Smooth muscle cell of the brain vasculature (primary cell): ENCODE data around the gene CAPN12.
"Not testable (repeated sequence)": the region's sequence is repeated elsewhere in the genome, so short reads cannot be mapped to it uniquely, and the experiment has no call there.

Experiments
- DNase-seq: peaks from one replicate; pipeline ENCODE4 v3.0.0-alpha.2; 2012; ENCODE audit warnings: low read depth, low spot score

Gene CAPN12

DNA sequence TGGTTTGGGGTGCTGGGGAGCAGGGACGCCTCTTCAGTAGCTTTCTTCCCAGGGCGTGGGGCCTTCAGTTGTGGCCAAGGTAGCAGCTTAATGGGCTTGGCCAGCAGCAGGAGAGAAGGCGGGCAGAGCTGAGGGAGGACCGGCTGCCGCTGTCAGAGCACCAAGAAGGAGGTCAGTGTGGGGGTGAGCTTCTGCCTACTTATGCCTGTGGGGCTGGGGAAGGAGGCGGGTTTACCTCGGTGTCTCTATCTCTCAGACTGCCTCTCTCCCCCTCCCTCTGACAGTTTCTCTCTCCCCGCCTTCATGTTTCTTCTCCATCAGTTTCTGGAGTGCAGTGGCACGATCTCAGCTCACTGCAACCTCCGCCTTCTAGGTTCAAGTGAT, at the start of gene CAPN12:
Gene CAPN12, minus strand, starts transcription at position 177 of the 384 bp plus-strand sequence. CDS start 309 bp downstream, outside the sequence.
- no peak for DNase-seq

- DNase-seq: no peak
Measured at GRCh38 chr19:38793671-38794070, 49.4 kb upstream of the CAPN12 start.

DNA sequence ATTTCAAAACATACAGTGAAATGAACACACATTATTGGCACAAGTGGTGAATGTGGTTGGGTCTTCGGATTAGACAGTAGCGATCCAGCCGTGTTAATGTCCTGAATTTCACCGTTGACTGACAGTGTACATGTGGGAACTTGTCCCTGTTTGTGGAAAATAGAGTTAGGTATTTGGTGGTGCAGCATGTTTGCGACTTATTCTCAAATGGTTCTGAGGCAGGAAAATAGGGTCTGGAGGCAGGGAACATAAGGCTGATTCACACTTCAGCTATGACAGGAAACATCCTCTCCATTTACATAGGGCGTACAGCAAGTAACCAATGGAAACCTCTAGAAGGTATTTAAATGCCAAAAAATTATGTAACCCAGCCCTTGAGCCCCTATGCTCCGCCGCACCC, 48.9 kb upstream of the CAPN12 start:
- no peak for DNase-seq

GRCh38 chr19:38792250-38793111, 48.2 kb upstream of the CAPN12 start:
- no peak for DNase-seq

DNA sequence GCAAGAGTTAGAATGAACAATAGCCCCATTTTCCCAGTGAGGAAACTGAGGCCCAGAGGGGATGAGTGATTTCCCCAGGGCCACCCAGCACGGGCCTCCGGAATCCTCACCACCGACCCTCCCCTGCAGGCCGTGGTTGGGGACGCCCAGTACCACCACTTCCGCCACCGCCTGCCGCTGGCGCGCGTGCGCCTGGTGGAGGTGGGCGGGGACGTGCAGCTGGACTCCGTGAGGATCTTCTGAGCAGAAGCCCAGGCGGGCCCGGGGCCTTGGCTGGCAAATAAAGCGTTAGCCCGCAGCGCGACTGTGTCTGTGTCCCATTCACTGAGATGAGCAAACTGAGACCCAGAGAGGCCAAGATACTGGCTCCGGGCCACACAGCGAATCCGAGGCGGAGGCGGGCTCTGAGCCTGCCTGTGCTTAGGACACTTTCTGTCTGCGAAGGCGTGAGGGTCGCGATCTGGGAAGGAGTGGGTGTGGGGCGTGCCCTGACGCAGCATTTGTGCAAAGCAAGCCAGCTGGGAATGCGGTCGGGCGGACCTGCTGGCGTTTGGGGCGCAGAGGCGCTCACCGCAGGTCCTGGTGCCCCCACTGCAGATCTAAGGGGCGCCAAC, 47.3 kb upstream of the CAPN12 start:
- not testable (repeated sequence) for DNase-seq

DNA sequence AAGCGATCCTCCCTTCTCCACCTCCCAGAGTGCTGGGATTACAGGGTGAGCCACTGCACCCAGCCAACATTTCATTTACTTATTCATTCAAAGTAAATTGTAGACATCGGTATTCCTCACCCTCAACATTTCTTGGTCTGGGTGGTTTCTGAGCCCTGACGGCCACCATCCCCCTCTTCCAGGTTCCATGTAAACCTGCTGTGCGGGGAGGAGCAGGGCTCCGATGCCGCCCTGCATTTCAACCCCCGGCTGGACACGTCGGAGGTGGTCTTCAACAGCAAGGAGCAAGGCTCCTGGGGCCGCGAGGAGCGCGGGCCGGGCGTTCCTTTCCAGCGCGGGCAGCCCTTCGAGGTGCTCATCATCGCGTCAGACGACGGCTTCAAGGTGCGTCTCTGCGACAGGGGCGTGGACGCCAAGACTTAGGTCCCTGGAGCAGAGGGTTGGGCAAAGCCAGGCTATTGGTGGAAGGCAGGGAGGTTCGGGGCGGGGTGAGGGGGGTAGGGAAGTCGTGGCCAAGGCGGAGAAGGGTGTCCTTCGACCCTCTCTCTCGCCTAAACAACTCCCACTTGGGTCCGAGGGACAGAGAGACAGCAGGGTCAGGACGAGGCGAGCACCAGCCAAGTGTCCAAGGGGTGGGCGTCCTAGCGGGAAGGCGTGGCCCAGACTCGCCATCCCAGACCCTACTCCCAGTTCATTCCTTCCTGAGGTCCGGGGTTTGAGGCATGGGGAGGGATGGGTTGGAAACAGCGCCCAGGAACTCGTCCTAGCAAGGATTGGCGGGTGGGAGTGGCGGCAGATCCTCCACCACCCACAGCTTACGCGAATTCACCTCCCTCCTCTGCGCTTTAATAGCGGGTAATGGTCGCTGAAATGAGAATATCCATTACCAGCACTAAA, 46.5 kb upstream of the CAPN12 start:
- DNase-seq: not testable (repeated sequence)

- DNase-seq: no peak
Measured at GRCh38 chr19:38788478-38789243, 44.4 kb upstream of the CAPN12 start, which contains the start of gene LGALS7B. LGALS7B (plus strand) TSS chr19:38789200; CDS start chr19:38789227, 27 bp downstream.

- no peak for DNase-seq
Measured at GRCh38 chr19:38786572-38787265, 42.4 kb upstream of the CAPN12 start.

GRCh38 chr19:38786061-38786460, 41.8 kb upstream of the CAPN12 start:
- DNase-seq: not testable (repeated sequence)

GRCh38 chr19:38785187-38785699, 41.0 kb upstream of the CAPN12 start:
- DNase-seq: no peak

- DNase-seq: no peak
Measured at GRCh38 chr19:38784224-38784623, 40.0 kb upstream of the CAPN12 start.

DNA sequence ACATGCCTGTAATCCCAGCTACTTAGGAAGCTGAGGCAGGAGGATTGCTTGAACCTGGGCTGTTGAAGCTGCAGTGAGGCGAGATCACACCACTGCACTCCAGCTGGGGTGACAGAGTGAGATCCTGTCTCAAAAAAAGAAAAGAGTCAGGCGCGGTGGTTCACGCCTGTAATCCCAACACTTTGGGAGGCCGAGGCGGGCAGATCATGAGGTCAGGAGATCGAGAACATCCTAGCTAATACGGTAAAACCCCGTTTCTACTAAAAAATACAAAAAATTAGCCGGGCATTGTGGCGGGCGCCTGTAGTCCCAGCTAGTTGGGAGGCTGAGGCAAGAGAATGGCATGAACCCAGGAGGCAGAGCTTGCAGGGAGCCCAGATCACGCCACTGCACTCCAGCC, 37.9 kb upstream of the CAPN12 start:
- DNase-seq: not testable (repeated sequence)

DNA sequence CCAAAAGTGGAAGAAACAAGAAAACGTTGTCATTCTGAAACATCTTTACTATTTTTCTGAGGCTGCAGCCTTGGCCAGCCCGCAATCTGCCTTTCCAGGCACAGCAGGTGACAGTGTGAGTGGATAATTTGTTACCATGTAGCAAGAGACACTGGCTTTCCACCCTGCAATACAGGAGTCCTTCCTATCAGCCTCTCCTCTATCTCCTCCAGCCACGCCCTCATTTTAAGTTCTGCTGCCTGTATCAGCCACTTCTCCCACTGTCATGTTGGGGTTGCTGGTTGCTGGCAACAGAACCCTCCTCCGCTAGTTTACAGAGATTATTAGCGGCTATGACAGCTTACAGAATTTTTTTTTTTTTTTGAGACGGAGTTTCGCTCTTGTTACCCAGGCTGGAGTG, 36.8 kb upstream of the CAPN12 start:
- no peak for DNase-seq

- no peak for DNase-seq
Measured at GRCh38 chr19:38780443-38780842, 36.2 kb upstream of the CAPN12 start.

DNA sequence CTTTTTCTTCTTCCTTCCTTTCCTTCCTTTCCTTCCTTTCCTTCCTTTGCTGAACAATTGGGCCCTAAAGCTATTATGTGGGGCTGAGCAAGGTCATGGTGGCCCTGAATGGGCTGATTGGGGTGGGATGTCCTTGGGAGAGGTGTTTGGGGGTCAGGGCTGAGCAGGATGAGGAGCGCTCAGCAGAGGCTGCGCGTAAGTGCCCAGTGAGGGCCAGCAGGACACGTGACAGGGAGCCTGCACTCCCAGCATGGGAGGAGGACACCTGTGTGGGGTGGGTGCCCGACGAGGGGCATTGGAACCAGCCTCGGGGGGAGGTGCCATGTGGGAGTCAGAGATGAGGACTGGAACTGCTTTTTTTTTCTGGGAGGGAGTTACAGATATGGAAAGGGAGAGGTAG, 34.5 kb upstream of the CAPN12 start:
- DNase-seq: no peak

- no peak for DNase-seq
Measured at GRCh38 chr19:38774181-38774950, 30.1 kb upstream of the CAPN12 start.

DNA sequence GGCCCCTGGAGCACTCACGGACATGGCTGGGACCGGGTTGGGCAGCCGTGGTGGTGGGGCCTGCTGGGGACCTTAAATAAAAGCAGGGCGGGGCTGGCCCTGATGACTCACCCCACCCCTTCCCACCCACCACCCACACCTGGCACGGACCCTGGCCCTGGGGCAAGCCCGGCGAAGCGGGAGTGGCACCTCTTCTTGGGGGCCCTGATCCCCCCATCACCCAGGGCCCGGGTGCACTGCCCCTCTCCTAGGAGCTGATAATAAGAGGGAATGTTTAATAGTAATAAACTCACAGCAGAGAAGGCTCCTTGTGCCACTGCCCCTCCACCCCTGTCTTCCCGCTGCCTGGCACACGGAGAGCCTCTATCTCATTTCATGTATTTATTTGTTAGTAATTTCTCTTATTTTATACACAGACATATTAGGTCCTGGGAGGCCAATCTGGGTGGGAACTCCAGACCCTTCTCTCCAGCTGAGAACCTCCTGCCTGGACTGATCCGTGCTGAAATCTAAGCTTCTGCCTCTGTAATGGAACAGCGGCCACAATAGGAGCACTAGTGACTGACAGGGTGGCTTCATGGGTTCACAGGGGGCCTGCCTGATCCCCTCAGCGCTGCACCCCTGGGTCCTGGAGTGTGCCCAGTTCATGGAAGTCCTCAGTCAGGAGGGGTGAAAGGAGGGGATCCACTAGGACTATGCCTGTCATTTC, 29.3 kb upstream of the CAPN12 start, which contains the start of gene LGALS7:
Gene LGALS7, minus strand, starts transcription at position 49 of the 709 bp plus-strand sequence. Its CDS starts 25 bp downstream, at position 24.
- DNase-seq: no peak

DNA sequence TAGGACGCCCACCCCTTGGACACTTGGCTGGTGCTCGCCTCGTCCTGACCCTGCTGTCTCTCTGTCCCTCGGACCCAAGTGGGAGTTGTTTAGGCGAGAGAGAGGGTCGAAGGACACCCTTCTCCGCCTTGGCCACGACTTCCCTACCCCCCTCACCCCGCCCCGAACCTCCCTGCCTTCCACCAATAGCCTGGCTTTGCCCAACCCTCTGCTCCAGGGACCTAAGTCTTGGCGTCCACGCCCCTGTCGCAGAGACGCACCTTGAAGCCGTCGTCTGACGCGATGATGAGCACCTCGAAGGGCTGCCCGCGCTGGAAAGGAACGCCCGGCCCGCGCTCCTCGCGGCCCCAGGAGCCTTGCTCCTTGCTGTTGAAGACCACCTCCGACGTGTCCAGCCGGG, 27.3 kb upstream of the CAPN12 start:
- not testable (repeated sequence) for DNase-seq

GRCh38 chr19:38770949-38771275, 26.6 kb upstream of the CAPN12 start:
- DNase-seq: not testable (repeated sequence)
